Fibroblast of pulmonary artery (primary cell): ENCODE measurements around the gene VTI1A.
A peak's percentile ranks its signal among the peaks of the same experiment; 100 is the strongest.

Experiments
- DNase-seq: peaks from one replicate; pipeline ENCODE4 v3.0.0-alpha.2; 2010; ENCODE audit warnings: low read depth
- H3K4me3 ChIP-seq: replicated peaks from 2 replicates; pipeline ENCODE4 v1.5.1; 2011; ENCODE audit warnings: low read depth, mild to moderate bottlenecking, control low read depth, low read length, moderate library complexity
- TF ChIP-seq, protein P1 (sequence below): IDR thresholded peaks from 2 replicates; pipeline ENCODE4 v1.5.1; 2011; ENCODE audit warnings: mild to moderate bottlenecking, control low read depth, low read length, inconsistent platforms; ENCODE audit errors: missing control alignments

The VTI1A gene

DNA sequence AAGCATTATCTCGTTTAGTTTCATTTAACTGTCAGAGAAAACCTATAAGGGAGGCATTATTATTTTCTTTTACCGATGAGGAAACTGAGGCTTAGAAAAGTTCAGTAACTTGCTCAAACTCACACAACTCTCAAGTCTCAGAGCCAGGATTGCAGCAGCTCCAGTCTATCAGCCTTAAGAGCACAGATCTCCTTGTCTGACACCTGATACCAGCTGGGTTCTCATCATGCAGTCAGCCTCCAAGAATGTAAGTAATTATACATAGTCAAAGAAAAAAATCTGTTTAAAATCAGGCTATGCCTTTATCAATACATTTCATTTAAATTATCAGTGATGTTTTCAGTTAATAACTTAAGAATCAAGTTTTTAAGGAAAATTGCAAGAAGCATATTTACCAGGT, 266.4 kb downstream of the VTI1A start:
- TF ChIP-seq, protein P1, sequence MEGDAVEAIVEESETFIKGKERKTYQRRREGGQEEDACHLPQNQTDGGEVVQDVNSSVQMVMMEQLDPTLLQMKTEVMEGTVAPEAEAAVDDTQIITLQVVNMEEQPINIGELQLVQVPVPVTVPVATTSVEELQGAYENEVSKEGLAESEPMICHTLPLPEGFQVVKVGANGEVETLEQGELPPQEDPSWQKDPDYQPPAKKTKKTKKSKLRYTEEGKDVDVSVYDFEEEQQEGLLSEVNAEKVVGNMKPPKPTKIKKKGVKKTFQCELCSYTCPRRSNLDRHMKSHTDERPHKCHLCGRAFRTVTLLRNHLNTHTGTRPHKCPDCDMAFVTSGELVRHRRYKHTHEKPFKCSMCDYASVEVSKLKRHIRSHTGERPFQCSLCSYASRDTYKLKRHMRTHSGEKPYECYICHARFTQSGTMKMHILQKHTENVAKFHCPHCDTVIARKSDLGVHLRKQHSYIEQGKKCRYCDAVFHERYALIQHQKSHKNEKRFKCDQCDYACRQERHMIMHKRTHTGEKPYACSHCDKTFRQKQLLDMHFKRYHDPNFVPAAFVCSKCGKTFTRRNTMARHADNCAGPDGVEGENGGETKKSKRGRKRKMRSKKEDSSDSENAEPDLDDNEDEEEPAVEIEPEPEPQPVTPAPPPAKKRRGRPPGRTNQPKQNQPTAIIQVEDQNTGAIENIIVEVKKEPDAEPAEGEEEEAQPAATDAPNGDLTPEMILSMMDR = no peak
- DNase-seq = no peak
- no peak overlapping the region for H3K4me3 ChIP-seq

GRCh38 chr10:112715581-112715980, 268.6 kb downstream of the VTI1A start:
- DNase-seq = no peak
- TF ChIP-seq, protein P1 = no peak
- H3K4me3 ChIP-seq = no peak overlapping the region

- H3K4me3 ChIP-seq = no peak overlapping the region
- no peak for DNase-seq
- TF ChIP-seq, protein P1 = no peak
Observed at GRCh38 chr10:112716076-112716475, 269.1 kb downstream of the VTI1A start.

- H3K4me3 ChIP-seq = no peak overlapping the region
- TF ChIP-seq, protein P1 = no peak
- DNase-seq = peak; percentile 71
Observed at GRCh38 chr10:112716924-112717413, 270.0 kb downstream of the VTI1A start.

DNA sequence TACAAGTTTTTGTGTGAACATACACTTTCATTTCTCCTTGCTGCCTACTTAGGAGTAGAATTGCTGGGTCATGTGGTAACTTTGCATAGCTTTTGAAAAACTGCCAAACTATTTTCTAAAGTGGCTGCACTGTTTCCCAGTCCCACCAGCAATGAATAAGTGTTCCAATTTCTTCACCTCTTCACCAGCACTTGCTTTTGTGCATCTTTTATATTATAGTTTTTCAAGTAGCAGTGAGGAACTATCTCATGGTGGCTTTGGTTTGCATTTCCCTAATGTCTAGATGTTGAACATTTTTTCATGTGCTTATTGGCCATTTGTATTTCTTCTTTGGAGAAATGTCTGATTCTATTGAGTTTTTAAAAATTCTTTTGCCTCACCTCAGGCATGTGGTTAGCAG, 273.2 kb downstream of the VTI1A start:
- TF ChIP-seq, protein P1 = no peak
- no peak overlapping the region for H3K4me3 ChIP-seq
- no peak for DNase-seq

DNA sequence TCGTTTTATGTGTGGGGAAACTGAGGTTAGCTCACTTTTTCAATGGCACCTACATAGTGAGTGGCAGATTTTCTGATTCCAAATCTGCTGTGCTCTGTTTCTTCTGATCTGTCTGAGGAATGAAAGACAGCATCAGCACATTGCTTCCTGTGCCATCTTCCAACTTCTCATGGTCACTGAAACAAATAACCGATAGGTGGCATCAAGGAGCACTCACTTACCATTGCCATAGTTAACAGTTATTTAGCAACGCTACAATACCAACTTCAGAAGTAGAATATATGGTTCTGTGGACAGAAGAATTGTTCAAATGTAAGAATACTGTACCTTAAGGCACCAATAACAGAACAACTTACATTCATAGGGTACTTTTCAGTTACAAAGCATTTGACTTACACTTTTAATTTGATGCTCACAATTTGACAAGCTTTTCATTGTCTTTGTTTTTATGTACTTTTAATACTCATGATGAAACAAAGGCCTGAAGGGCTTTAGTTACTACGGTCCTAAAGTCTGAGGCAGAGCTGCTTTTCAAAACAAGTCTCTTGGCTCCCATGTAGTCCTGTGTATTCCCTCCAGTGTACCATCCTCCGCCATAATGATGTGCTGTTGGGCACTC, 274.2 kb downstream of the VTI1A start:
- TF ChIP-seq, protein P1 = peak; percentile 77
- DNase-seq = peak; percentile 71
- H3K4me3 ChIP-seq = no peak overlapping the region

DNA sequence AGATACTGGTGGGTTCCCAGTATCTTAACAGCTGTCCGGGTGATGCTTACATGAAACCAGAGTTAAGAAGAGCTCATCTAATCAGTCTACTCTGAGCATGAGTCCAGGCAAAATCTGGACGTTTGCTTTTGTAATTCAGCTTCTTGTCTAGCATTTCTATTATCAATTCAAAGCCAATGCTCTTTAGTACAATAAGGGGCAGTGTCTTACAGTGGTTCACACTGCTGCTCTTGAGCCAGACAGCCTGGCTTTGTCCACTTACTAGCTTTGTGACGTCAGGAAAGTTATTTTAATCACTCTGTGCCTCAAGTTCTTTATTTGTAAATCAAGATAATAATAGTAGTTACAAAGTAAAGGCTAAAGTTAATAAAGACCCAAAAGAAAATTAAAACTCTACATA, 275.7 kb downstream of the VTI1A start:
- H3K4me3 ChIP-seq = no peak overlapping the region
- DNase-seq = no peak
- TF ChIP-seq, protein P1 = no peak
